Measurements from ENCODE around the gene DCT.

DCT gene

DNA sequence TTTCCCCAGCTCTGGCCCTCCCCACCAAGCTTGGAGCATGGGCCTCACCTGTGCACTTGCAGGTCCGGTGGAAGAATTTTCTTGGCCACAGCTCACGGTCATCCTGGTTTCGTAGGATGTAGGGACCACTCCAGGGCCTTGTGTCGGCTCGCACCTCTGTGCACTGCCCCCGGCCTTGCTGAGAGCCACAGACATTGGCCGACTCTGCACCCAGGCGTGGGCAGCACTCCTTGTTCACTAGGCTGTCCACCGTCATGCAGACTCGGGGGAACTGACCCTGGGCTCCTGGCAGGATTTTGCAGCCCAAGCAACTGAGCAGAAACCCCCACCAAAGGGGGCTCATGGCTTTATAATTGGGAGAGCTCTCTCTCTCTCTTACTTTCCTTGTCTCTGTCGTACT, 569 bp downstream of the DCT start:
- no peaks in the 10 kb centered on the region for H3K27me3 ChIP-seq (ENCODE audit: insufficient read depth, low read depth, severe bottlenecking)

DNA sequence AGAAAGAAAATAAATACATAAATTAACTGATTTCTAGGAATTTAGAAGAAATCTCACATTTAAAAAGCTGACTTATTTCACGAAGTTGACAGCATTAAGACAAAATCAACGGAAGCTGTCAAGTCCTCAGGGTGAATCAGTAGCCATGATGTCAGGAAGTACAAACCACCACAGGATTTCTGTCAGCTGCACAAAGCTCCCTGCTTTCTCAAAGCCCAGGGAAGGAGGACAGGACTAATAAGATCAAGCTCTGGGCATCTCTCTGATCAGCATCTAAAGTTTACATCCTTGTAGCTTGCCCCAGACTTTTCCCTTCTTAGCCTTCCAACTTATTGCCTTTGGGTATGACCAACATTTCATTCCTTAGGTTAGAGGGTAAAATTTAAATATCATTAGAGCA, 9.4 kb downstream of the DCT start:
- peaks cover 24% of the 10 kb centered on the region for H3K36me3 ChIP-seq
- peaks cover 3% of the 10 kb centered on the region for H3K9me3 ChIP-seq (ENCODE audit: severe bottlenecking)
- H3K4me3 ChIP-seq (ENCODE audit: low read depth, low read length), result peak overlapping the region; percentile 5; the same call in 1 of the 2 replicates
- TF ChIP-seq, protein P1, sequence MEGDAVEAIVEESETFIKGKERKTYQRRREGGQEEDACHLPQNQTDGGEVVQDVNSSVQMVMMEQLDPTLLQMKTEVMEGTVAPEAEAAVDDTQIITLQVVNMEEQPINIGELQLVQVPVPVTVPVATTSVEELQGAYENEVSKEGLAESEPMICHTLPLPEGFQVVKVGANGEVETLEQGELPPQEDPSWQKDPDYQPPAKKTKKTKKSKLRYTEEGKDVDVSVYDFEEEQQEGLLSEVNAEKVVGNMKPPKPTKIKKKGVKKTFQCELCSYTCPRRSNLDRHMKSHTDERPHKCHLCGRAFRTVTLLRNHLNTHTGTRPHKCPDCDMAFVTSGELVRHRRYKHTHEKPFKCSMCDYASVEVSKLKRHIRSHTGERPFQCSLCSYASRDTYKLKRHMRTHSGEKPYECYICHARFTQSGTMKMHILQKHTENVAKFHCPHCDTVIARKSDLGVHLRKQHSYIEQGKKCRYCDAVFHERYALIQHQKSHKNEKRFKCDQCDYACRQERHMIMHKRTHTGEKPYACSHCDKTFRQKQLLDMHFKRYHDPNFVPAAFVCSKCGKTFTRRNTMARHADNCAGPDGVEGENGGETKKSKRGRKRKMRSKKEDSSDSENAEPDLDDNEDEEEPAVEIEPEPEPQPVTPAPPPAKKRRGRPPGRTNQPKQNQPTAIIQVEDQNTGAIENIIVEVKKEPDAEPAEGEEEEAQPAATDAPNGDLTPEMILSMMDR (IDR thresholded peaks at IDR 0.05; ENCODE audit: low read depth, low read length), result no peak
- peak overlapping the region; percentile 46 for H3K27ac ChIP-seq
- no peaks in the 10 kb centered on the region for H3K27me3 ChIP-seq (ENCODE audit: insufficient read depth, low read depth, severe bottlenecking)
- peak; percentile 60 for DNase-seq

More for the DNA sequence above, 569 bp downstream of the DCT start:
- DNase-seq, result peak; percentile 44
- H3K27ac ChIP-seq, result peak overlapping the region; percentile 96
- TF ChIP-seq, protein P1 (IDR thresholded peaks at IDR 0.05; ENCODE audit: low read depth, low read length), result no peak
- no peaks in the 10 kb centered on the region for H3K36me3 ChIP-seq
- no peak overlapping the region for H3K4me3 ChIP-seq (ENCODE audit: low read depth, low read length)
- peaks cover 2% of the 10 kb centered on the region for H3K9me3 ChIP-seq (ENCODE audit: severe bottlenecking)

DNA sequence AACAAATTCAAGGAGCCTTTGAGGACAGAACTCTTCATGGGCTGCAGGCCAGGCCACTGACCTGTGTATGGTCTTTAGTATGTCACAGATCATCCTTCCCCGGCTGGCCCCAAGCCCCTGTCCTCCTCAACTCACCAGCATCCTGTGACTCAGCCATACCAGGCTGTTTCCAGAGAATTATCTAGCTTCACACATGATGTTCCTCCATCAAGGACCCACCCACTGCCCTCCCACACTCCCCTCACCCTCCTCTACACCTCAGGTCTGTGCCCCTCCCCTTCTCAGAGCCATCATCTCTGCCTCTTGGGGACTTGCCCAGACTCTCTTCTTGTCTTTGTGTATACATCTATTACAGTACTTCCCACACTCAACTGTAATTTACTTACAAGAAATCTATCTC, 14.7 kb downstream of the DCT start:
- Histone ChIP-seq H3K4me3 (ENCODE audit: low read depth, low read length) (no peak overlapping the region), H3K36me3 (peaks cover 47% of the 10 kb centered on the region), H3K9me3 (ENCODE audit: severe bottlenecking) (peaks cover 3% of the 10 kb centered on the region), H3K27me3 (ENCODE audit: insufficient read depth, low read depth, severe bottlenecking) (no peaks in the 10 kb centered on the region), H3K27ac (no peak overlapping the region)
- no peak for DNase-seq
- TF ChIP-seq, protein P1 (IDR thresholded peaks at IDR 0.05; ENCODE audit: low read depth, low read length), result no peak

DNA sequence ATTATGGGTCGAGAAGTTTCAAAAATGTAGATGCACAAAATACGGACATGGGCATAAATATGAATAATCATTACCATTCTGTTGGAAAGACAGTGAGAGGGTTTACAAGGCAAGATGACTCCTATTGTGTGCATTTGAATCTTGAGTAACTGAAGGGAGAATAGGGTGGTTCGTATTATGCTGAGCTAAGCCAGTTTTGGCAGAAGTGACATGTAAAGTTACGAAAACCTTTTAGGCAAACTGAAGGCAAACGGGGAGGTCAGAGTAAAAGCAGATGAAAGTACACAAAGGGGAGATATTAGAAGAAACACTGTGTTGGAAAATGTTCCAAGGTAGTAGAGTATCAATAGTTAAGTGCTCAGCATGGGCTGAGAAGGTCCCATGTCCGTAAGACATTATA, 16.8 kb downstream of the DCT start:
- peaks cover 46% of the 10 kb centered on the region for H3K36me3 ChIP-seq
- no peaks in the 10 kb centered on the region for H3K27me3 ChIP-seq (ENCODE audit: insufficient read depth, low read depth, severe bottlenecking)
- no peak overlapping the region for H3K27ac ChIP-seq
- no peak overlapping the region for H3K4me3 ChIP-seq (ENCODE audit: low read depth, low read length)
- no peaks in the 10 kb centered on the region for H3K9me3 ChIP-seq (ENCODE audit: severe bottlenecking)
- DNase-seq, result no peak
- TF ChIP-seq, protein P1 (IDR thresholded peaks at IDR 0.05; ENCODE audit: low read depth, low read length), result no peak

DNA sequence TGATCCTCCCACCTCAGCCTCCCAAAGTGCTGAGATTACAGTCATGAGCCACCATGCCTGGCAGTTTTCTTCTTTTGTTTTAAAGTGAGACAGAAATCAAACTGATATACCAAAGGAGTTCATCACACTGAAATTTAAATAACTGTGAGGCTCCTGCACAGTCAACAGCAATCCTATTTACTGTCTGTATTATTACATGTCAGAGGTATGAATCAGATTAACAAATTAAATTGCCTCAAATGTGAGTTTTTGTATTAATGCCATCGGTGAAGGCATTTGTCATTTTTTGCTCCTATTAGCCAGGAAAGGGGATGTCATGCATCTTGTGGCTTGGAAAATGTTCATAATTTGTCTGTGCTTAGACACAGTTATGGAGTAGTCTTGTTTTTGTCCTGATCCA, 20.4 kb downstream of the DCT start:
- TF ChIP-seq, protein P1 (IDR thresholded peaks at IDR 0.05; ENCODE audit: low read depth, low read length), result no peak
- H3K4me3 ChIP-seq (ENCODE audit: low read depth, low read length), result no peak overlapping the region
- no peaks in the 10 kb centered on the region for H3K9me3 ChIP-seq (ENCODE audit: severe bottlenecking)
- DNase-seq, result no peak
- H3K36me3 ChIP-seq, result peaks cover 32% of the 10 kb centered on the region
- H3K27me3 ChIP-seq (ENCODE audit: insufficient read depth, low read depth, severe bottlenecking), result no peaks in the 10 kb centered on the region
- no peak overlapping the region for H3K27ac ChIP-seq

DNA sequence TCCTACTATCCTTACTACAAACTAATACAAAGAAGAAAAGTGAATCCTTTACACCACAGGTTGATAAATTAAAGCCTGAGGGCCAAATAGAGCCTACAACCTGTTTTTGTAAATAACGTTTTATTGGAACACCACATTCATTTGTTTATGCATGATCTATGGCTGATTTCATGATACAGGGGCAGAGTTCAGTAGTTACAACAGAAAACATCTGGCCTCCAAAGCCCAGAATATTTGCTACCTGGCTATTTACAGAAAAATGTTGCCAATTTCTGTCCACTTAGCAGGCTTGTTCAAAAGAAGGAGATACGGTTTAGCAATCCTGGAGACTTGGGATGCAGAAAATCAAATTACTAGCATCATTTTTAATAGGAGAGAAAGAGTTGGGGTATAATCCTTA, 24.1 kb downstream of the DCT start:
- Histone ChIP-seq H3K9me3 (ENCODE audit: severe bottlenecking) (no peaks in the 10 kb centered on the region), H3K27ac (no peak overlapping the region), H3K27me3 (ENCODE audit: insufficient read depth, low read depth, severe bottlenecking) (no peaks in the 10 kb centered on the region), H3K36me3 (peaks cover 17% of the 10 kb centered on the region), H3K4me3 (ENCODE audit: low read depth, low read length) (no peak overlapping the region)
- DNase-seq, result no peak
- TF ChIP-seq, protein P1 (IDR thresholded peaks at IDR 0.05; ENCODE audit: low read depth, low read length), result no peak
